DLD1 (cell line): ENCODE measurements around the gene KIRREL3.

Experiments
- in situ Hi-C: cut with HindIII; loops from 2 replicates; pipeline ENCODE4 v1.10.0; 2017; ENCODE audit warnings: low sequenced_read_pairs

KIRREL3 gene

GRCh38 chr11:126498281-126498680 lies 502.3 kb downstream of the KIRREL3 start:
- in situ Hi-C loops: no loop called here

GRCh38 chr11:126497581-126498122 lies 502.9 kb downstream of the KIRREL3 start:
- in situ Hi-C loops: no loop called here

- in situ Hi-C loops: no loop called here
Observed at GRCh38 chr11:126496576-126497337, 503.8 kb downstream of the KIRREL3 start.

- in situ Hi-C loops: no loop called here
Observed at GRCh38 chr11:126495281-126496220, 505.0 kb downstream of the KIRREL3 start.

GRCh38 chr11:126494831-126495230 lies 505.7 kb downstream of the KIRREL3 start:
- in situ Hi-C loops: no loop called here

GRCh38 chr11:126492331-126493082 lies 508.1 kb downstream of the KIRREL3 start:
- in situ Hi-C loops: no loop called here

- in situ Hi-C loops: no loop called here
Observed at GRCh38 chr11:126491092-126491491, 509.5 kb downstream of the KIRREL3 start.

GRCh38 chr11:126489836-126490660 lies 510.5 kb downstream of the KIRREL3 start:
- in situ Hi-C loops: no loop called here

- in situ Hi-C loops: no loop called here
Observed at GRCh38 chr11:126488591-126489370, 511.8 kb downstream of the KIRREL3 start.

GRCh38 chr11:126487711-126488110 lies 512.9 kb downstream of the KIRREL3 start:
- in situ Hi-C loops: no loop called here

GRCh38 chr11:126485986-126486635 lies 514.5 kb downstream of the KIRREL3 start:
- in situ Hi-C loops: no loop called here

GRCh38 chr11:126485021-126485792 lies 515.4 kb downstream of the KIRREL3 start:
- in situ Hi-C loops: no loop called here

- in situ Hi-C loops: no loop called here
Observed at GRCh38 chr11:126484266-126484665, 516.3 kb downstream of the KIRREL3 start.

GRCh38 chr11:126483621-126484195 lies 516.9 kb downstream of the KIRREL3 start:
- in situ Hi-C loops: no loop called here

- in situ Hi-C loops: no loop called here
Observed at GRCh38 chr11:126482586-126483108, 517.9 kb downstream of the KIRREL3 start.

- in situ Hi-C loops: no loop called here
Observed at GRCh38 chr11:126481303-126481680, 519.3 kb downstream of the KIRREL3 start.
